ENCODE data around the gene OVCH2. TPM values are rescaled to one million over a fixed set of nuclear protein-coding genes. Genes with fewer than 3 reads are reported as not detected.

OVCH2 gene
- total RNA-seq, 2 experiments from 2014 or later: not detected

GRCh38 chr11:7655253-7656217, 50.7 kb downstream of the OVCH2 start:
- ChIA-PET CTCF (interaction anchor here (1.6 to 2.7 kb wide), 3 partner anchors 11 to 558 kb away, joined by 3 to 13 read pairs (median 6); no protein-coding TSS in a partner anchor), POLR2A (no interaction called here)
- intact Hi-C loops (cut with micrococcal nuclease): no loop called here
- Mint-ChIP-seq H3K36me3 (peaks cover 7% of the 10 kb centered on the region), H3K9me3 (no peaks in the 10 kb centered on the region), H3K27ac (no peak overlapping the region), H3K4me1 (ENCODE audit: low read depth) (no peaks in the 10 kb centered on the region), H3K27me3 (no peaks in the 10 kb centered on the region), H3K4me3 (no peak overlapping the region)
- no peak for DNase-seq

DNA sequence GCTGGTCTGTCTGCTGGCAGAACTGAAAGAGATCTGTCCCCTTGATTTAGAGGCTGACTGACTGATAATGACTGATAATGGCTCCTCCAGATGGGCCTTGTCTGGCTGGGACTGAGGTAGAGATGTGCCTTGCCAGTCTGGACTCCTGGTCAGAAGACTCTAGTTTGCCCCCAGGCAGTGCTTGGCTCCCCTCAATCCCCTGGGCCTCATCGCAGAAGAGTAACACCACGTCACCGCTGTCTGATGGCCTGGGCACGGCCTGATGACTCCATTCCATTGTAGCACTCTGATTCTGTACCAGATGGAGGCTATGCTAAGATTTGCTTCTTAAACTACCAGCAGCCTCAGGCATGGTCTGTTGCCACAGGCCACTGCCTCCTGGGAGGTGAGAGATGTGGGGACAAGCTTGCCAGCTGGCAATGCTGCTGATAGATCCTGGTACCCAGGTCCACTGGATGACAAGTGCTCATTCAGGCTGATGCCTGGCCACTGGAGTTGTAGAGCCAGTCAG, 52.0 kb downstream of the OVCH2 start:
- intact Hi-C loops (cut with micrococcal nuclease): no loop called here
- H3K9me3 Mint-ChIP-seq: no peaks in the 10 kb centered on the region
- no peak for DNase-seq
- no peak overlapping the region for H3K4me3 Mint-ChIP-seq
- ChIA-PET CTCF (no interaction called here), POLR2A (no interaction called here)
- H3K4me1 Mint-ChIP-seq (ENCODE audit: low read depth): no peaks in the 10 kb centered on the region
- H3K27ac Mint-ChIP-seq: no peak overlapping the region
- no peaks in the 10 kb centered on the region for H3K27me3 Mint-ChIP-seq
- peaks cover 12% of the 10 kb centered on the region for H3K36me3 Mint-ChIP-seq

GRCh38 chr11:7651700-7652099, 54.6 kb downstream of the OVCH2 start:
- Mint-ChIP-seq H3K27me3 (no peaks in the 10 kb centered on the region), H3K36me3 (peaks cover 12% of the 10 kb centered on the region)

DNA sequence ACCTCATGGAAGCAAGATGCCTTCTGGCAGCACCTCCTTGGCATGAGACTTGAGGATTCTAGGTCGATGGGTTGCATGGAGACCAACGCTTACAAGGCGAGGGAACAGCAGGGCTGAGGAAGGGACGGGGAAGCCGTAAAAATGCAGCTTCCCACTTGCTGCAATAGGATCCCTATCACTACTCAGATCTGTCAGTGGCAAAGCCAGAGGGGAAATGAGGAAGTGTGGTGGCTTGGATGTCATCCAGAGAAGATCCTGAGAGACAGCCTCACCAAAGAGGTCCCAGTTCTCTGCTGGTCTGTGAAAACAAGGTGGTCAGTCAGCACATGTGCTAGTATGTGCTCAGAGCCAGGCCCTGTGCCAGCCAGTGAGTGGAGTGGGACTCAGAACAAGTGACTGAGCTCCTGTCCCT, 55.1 kb downstream of the OVCH2 start:
- Mint-ChIP-seq H3K9me3 (no peaks in the 10 kb centered on the region), H3K4me1 (ENCODE audit: low read depth) (no peaks in the 10 kb centered on the region), H3K27me3 (no peaks in the 10 kb centered on the region), H3K4me3 (no peak overlapping the region), H3K27ac (no peak overlapping the region), H3K36me3 (peaks cover 12% of the 10 kb centered on the region)
- ChIA-PET POLR2A (no interaction called here), CTCF (no interaction called here)
- no peak for DNase-seq
- intact Hi-C loops (cut with micrococcal nuclease): no loop called here

More at GRCh38 chr11:7651700-7652099, 54.6 kb downstream of the OVCH2 start:
- no peaks in the 10 kb centered on the region for H3K9me3 Mint-ChIP-seq
- no peaks in the 10 kb centered on the region for H3K4me1 Mint-ChIP-seq (ENCODE audit: low read depth)
- intact Hi-C loops (cut with micrococcal nuclease): no loop called here
- no peak overlapping the region for H3K4me3 Mint-ChIP-seq
- H3K27ac Mint-ChIP-seq: no peak overlapping the region
- ChIA-PET CTCF (no interaction called here), POLR2A (no interaction called here)
- DNase-seq: no peak

GRCh38 chr11:7648264-7648663, 58.0 kb downstream of the OVCH2 start:
- Mint-ChIP-seq H3K9me3 (no peaks in the 10 kb centered on the region), H3K4me3 (no peak overlapping the region), H3K27me3 (no peaks in the 10 kb centered on the region), H3K36me3 (peaks cover 11% of the 10 kb centered on the region), H3K27ac (no peak overlapping the region), H3K4me1 (ENCODE audit: low read depth) (no peaks in the 10 kb centered on the region)
- POLR2A ChIA-PET: no interaction called here
- intact Hi-C loops (cut with micrococcal nuclease): no loop called here
- no peak for DNase-seq
- CTCF ChIA-PET: interaction anchor here (0.8 to 1.0 kb wide), 3 partner anchors 39 to 135 kb away, joined by 3 to 4 read pairs (median 3); no protein-coding TSS in a partner anchor

DNA sequence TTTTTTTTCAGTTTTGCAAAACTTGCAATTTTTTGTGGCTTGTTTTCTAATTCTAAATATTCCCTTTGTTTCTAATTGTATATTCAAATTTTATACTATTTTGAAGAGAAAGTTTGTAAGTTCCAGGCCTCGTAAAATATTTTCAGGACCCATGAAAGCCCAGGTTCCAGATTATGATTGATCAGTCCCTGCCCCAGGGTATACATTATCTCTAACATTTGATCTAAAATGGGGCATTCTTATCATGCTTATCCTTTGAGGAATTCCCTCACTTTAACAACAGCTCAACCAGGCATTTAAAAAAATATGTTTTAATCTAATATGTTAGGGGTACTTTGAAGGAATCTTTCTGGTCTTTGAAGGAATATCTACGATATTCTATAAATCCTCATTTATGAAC, 59.4 kb downstream of the OVCH2 start:
- Mint-ChIP-seq H3K9me3 (no peaks in the 10 kb centered on the region), H3K4me1 (ENCODE audit: low read depth) (no peaks in the 10 kb centered on the region), H3K36me3 (peaks cover 10% of the 10 kb centered on the region), H3K27me3 (no peaks in the 10 kb centered on the region), H3K4me3 (no peak overlapping the region), H3K27ac (no peak overlapping the region)
- no peak for DNase-seq
- CTCF ChIA-PET: no interaction called here
- POLR2A ChIA-PET: no interaction called here
- intact Hi-C loops (cut with micrococcal nuclease): no loop called here

DNA sequence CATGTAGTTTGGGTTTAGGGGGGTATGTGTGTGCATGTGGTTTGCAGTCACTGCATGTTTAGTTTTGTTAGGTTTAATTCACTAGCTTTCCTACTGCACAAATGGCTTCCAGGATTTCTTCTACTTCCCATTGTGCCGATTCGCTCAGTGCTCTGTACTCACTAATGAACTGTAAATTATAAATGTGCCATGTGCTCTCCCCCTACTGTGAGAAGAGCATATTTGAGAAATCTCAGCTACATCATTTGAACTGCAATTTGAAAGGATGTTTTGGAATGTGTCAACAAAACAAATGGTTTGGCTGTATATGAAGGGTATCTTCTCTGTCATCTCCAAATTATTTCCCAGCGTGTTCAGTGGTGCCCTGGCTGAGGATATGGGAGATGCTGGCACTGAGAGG, 61.1 kb downstream of the OVCH2 start:
- intact Hi-C loops (cut with micrococcal nuclease): no loop called here
- Mint-ChIP-seq H3K9me3 (no peaks in the 10 kb centered on the region), H3K27me3 (no peaks in the 10 kb centered on the region), H3K27ac (no peak overlapping the region), H3K4me3 (no peak overlapping the region), H3K4me1 (ENCODE audit: low read depth) (no peaks in the 10 kb centered on the region), H3K36me3 (peaks cover 13% of the 10 kb centered on the region)
- POLR2A ChIA-PET: no interaction called here
- CTCF ChIA-PET: no interaction called here
- no peak for DNase-seq

DNA sequence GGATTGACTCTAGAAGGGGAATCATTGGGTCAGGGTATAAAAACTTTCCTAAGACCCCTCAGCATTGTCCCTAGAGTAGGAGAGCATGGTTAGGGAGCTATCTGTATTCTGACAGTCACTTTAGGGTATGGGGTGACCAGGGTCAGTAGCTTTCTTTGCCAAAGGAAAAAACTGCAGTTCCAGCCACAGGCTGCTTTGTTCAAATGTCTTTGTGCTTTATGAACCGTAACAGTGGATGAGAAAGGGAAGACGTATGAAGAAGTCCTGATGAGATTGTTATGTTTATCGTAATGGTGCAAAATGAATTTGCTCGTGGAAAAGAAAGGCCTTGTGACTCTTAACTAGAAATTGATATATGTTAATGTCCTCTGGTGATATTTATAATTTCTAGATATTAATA, 63.0 kb downstream of the OVCH2 start:
- no peaks in the 10 kb centered on the region for H3K4me1 Mint-ChIP-seq (ENCODE audit: low read depth)
- no peak overlapping the region for H3K27ac Mint-ChIP-seq
- H3K27me3 Mint-ChIP-seq: no peaks in the 10 kb centered on the region
- ChIA-PET POLR2A (no interaction called here), CTCF (no interaction called here)
- no peak overlapping the region for H3K4me3 Mint-ChIP-seq
- peaks cover 10% of the 10 kb centered on the region for H3K36me3 Mint-ChIP-seq
- no peaks in the 10 kb centered on the region for H3K9me3 Mint-ChIP-seq
- intact Hi-C loops (cut with micrococcal nuclease): no loop called here
- no peak for DNase-seq

- H3K4me1 Mint-ChIP-seq (ENCODE audit: low read depth): no peaks in the 10 kb centered on the region
- no peaks in the 10 kb centered on the region for H3K27me3 Mint-ChIP-seq
- DNase-seq: no peak
- CTCF ChIA-PET: no interaction called here
- peaks cover 13% of the 10 kb centered on the region for H3K36me3 Mint-ChIP-seq
- no peak overlapping the region for H3K4me3 Mint-ChIP-seq
- POLR2A ChIA-PET: no interaction called here
- no peak overlapping the region for H3K27ac Mint-ChIP-seq
- intact Hi-C loops (cut with micrococcal nuclease): no loop called here
- H3K9me3 Mint-ChIP-seq: no peaks in the 10 kb centered on the region
Observed at GRCh38 chr11:7642747-7643146, 63.5 kb downstream of the OVCH2 start.

DNA sequence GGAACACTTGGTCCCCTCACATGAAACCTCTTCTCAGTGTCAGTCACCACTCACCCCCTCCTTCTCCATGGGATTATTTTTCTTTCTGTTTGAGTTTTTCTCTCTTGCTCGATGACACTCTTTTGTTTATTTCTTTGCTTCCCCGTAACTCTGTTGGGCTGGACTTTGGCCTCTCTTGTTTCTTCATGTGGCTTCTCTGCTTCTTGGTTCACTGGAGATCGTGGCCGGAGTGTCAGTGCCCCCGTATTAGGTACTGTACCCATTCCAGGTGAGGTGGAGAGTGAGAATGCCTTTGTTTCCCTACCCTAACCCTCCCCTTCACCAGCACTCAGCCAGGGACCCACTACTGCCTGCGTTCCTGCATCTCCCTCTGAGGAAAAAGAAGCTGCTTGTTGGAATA, 65.5 kb downstream of the OVCH2 start:
- no peak for DNase-seq
- Mint-ChIP-seq H3K9me3 (no peaks in the 10 kb centered on the region), H3K27me3 (no peaks in the 10 kb centered on the region), H3K27ac (no peak overlapping the region), H3K4me1 (ENCODE audit: low read depth) (no peaks in the 10 kb centered on the region), H3K36me3 (peaks cover 13% of the 10 kb centered on the region), H3K4me3 (no peak overlapping the region)
- intact Hi-C loops (cut with micrococcal nuclease): no loop called here
- ChIA-PET CTCF (no interaction called here), POLR2A (no interaction called here)

GRCh38 chr11:7639643-7640025, 66.6 kb downstream of the OVCH2 start:
- Mint-ChIP-seq H3K27me3 (no peaks in the 10 kb centered on the region), H3K36me3 (peaks cover 13% of the 10 kb centered on the region), H3K27ac (no peak overlapping the region), H3K9me3 (no peaks in the 10 kb centered on the region), H3K4me1 (ENCODE audit: low read depth) (no peaks in the 10 kb centered on the region), H3K4me3 (no peak overlapping the region)
- POLR2A ChIA-PET: no interaction called here
- DNase-seq: no peak
- intact Hi-C loops (cut with micrococcal nuclease): no loop called here
- CTCF ChIA-PET: interaction anchor here (0.8 kb wide), 1 partner anchor 68 kb away, joined by 4 read pairs; no protein-coding TSS in a partner anchor
